K562 (cell line): ENCODE results near the gene FYB1. TPM values are rescaled to one million over a fixed set of nuclear protein-coding genes. Genes with fewer than 3 reads are reported as not detected.

Experiments used
- ATAC-seq: fragments of 200-7000 bp; cut with Tn5 transposase; 3 replicates; pipeline ENCODE4 v1.9.1; 2020; ENCODE audit warnings: moderate library complexity
- BruUV-seq: library from RNA; stranded (reverse); fragments of 400-500 nt; replicated peaks from 2 replicates; lab custom pipeline; 2021; lab: Mats Ljungman, UMichigan
- CTCF ChIA-PET: fragments of 300-600 bp; formaldehyde crosslinking; extraction: SDS; loops from one replicate; lab custom pipeline; 2021; ENCODE audit warnings: low intra/inter-chr PET ratio; lab: Yijun Ruan, JAX
- POLR2A ChIA-PET: fragments of 300-600, 350-650 bp; sonication (Branson Sonifier 250); formaldehyde crosslinking; extraction: SDS; loops from one replicate; lab custom pipeline; 2021; ENCODE audit warnings: antibody characterized with exemption, inconsistent platforms; lab: Yijun Ruan, JAX
- DNase-seq, 4 experiments: peaks; one replicate each; pipeline versions ENCODE4 v3.0.0 to v3.0.0-alpha.2; 2011 to 2018; ENCODE audit warnings: low spot score in 3 of 4, mixed read lengths in 3 of 4; ENCODE audit errors: extremely low read depth in 1 of 4
- FAIRE-seq: peaks from 2 replicates; lab custom pipeline; 2011; peaks lifted over from hg19 to GRCh38; lab: Jason Lieb, UNC
- H2AFZ ChIP-seq: 2 replicates; pipeline ENCODE4 v1.6.0; 2011; ENCODE audit warnings: low read depth, low read length, control low read depth, inconsistent platforms
- H3K27ac ChIP-seq: fragments of 200-600 bp; 3 replicates; pipeline ENCODE4 v1.8.0; 2011; ENCODE audit warnings: low read depth, mild to moderate bottlenecking, control low read depth, inconsistent platforms, low read length, moderate library complexity, mixed read lengths; ENCODE audit errors: extremely low read depth
- H3K27me3 ChIP-seq, 2 experiments: fragments of 300-600 bp in 1 of 2; 2 replicates in 1 of 2; 3 replicates in 1 of 2; pipeline versions ENCODE4 v1.6.0 to v1.8.0; 2011; ENCODE audit warnings: inconsistent platforms in 2 of 2, low read length in 2 of 2, mild to moderate bottlenecking in 1 of 2, mixed read lengths in 1 of 2, moderate library complexity in 1 of 2; ENCODE audit not compliant: control insufficient read depth in 2 of 2, insufficient read depth in 2 of 2
- H3K36me3 ChIP-seq: fragments of 300-600 bp; 3 replicates; pipeline ENCODE4 v1.8.0; 2011; ENCODE audit warnings: mild to moderate bottlenecking, low read length, inconsistent platforms; ENCODE audit not compliant: control insufficient read depth, insufficient read depth
- H3K4me1 ChIP-seq, 2 experiments: fragments of 200-600 bp in 1 of 2; replicated peaks in 1 of 2; 2 replicates in 1 of 2; 3 replicates in 1 of 2; pipeline versions ENCODE4 v1.5.1 to v1.8.0; 2011; ENCODE audit warnings: inconsistent platforms in 2 of 2, low read length in 2 of 2, mild to moderate bottlenecking in 1 of 2, mixed read lengths in 1 of 2, moderate library complexity in 1 of 2; ENCODE audit not compliant: control insufficient read depth in 2 of 2, insufficient read depth in 2 of 2
- H3K4me2 ChIP-seq: 2 replicates; pipeline ENCODE4 v1.6.1; 2011; ENCODE audit warnings: low read length, control low read depth, inconsistent platforms, mixed read lengths; ENCODE audit not compliant: insufficient read depth
- H3K4me3 ChIP-seq: fragments of 200-600 bp; sonication (generic), shearing (Covaris generic); 2 replicates; pipeline ENCODE4 v1.5.1; 2016; ENCODE audit warnings: control low read depth, inconsistent platforms
- H3K79me2 ChIP-seq: fragments of 200-600 bp; 3 replicates; pipeline ENCODE4 v1.8.0; 2011; ENCODE audit warnings: low read length, inconsistent platforms; ENCODE audit not compliant: control insufficient read depth, insufficient read depth
- H3K9ac ChIP-seq, 2 experiments: 2 replicates each; pipeline versions ENCODE4 v1.6.0 to v1.6.1; 2011; ENCODE audit warnings: low read depth in 2 of 2, low read length in 2 of 2, control low read depth in 1 of 2, inconsistent platforms in 1 of 2, mild to moderate bottlenecking in 1 of 2, mixed read lengths in 1 of 2; ENCODE audit not compliant: insufficient read depth in 1 of 2
- H3K9me1 ChIP-seq: one replicate; pipeline ENCODE4 v1.6.0; 2011; ENCODE audit warnings: inconsistent platforms, mild to moderate bottlenecking, low read length, moderate library complexity; ENCODE audit not compliant: control insufficient read depth, insufficient read depth
- H3K9me3 ChIP-seq: replicated peaks from 2 replicates; pipeline ENCODE4 v1.5.1; 2011; ENCODE audit warnings: low read depth, low read length, inconsistent platforms; ENCODE audit not compliant: control insufficient read depth, insufficient read depth
- H4K20me1 ChIP-seq: replicated peaks from 2 replicates; pipeline ENCODE4 v1.6.1; 2011; ENCODE audit warnings: low read length, inconsistent platforms, mixed read lengths; ENCODE audit not compliant: control insufficient read depth, insufficient read depth
- ARNT ChIP-seq, 2 experiments: fragments of 450-650 bp; IDR thresholded peaks; 2 replicates each; pipeline ENCODE4 v1.6.1; 2016; ENCODE audit warnings: mild to moderate bottlenecking in 1 of 2
- EP300 ChIP-seq: IDR thresholded peaks from 2 replicates; pipeline ENCODE4 v1.6.1; 2012; ENCODE audit warnings: low read length, improper control_type of control experiment
- JUND ChIP-seq, 2 experiments: IDR thresholded peaks; 2 replicates in 1 of 2; 3 replicates in 1 of 2; pipeline ENCODE4 v1.6.1; 2011; ENCODE audit warnings: borderline replicate concordance in 2 of 2, low read depth in 2 of 2, low read length in 2 of 2, improper control_type of control experiment in 1 of 2, missing biosample characterization in 1 of 2, missing genetic modification characterization in 1 of 2, missing genetic modification reagents in 1 of 2
- L3MBTL2 ChIP-seq: fragments of 450-650 bp; IDR thresholded peaks from 2 replicates; pipeline ENCODE4 v1.6.1; 2016; ENCODE audit warnings: mild to moderate bottlenecking, moderate library complexity
- PRMT5 ChIP-seq: sonication (generic); formaldehyde crosslinking; IDR thresholded peaks from 2 replicates; pipeline ENCODE4 v1.5.0; 2020; ENCODE audit warnings: missing genetic modification reagents
- PRPF4 ChIP-seq: fragments of 200-400 bp; formaldehyde crosslinking; IDR thresholded peaks from one replicate; pipeline ENCODE4 v1.6.1; 2017; ENCODE audit warnings: low read length, low read depth, mild to moderate bottlenecking; ENCODE audit not compliant: insufficient read depth, poor library complexity, severe bottlenecking
- SMAD1 ChIP-seq: fragments of 150-350 bp; IDR thresholded peaks from 2 replicates; pipeline ENCODE4 v1.6.1; 2014; ENCODE audit warnings: low read length, low read depth; ENCODE audit not compliant: partially characterized antibody
- SMAD4 ChIP-seq: fragments of 250-450 bp; sonication (Bioruptor Pico); conservative IDR thresholded peaks from 2 replicates; pipeline ENCODE4 v1.8.0; 2021; ENCODE audit warnings: inconsistent platforms, mild to moderate bottlenecking, moderate library complexity
- SMARCA4 ChIP-seq: fragments of 450-650 bp; IDR thresholded peaks from 2 replicates; pipeline ENCODE4 v1.6.1; 2016
- STAT5A ChIP-seq: IDR thresholded peaks from 2 replicates; pipeline ENCODE4 v1.6.1; 2012; ENCODE audit warnings: low read length, inconsistent platforms, borderline replicate concordance
- ZBTB17 ChIP-seq: fragments of 450-650 bp; formaldehyde crosslinking; IDR thresholded peaks from 2 replicates; pipeline ENCODE4 v1.4.0; 2020; ENCODE audit warnings: mild to moderate bottlenecking
- ZNF311 ChIP-seq: fragments of 250-450 bp; sonication (Bioruptor Pico); IDR thresholded peaks from 2 replicates; pipeline ENCODE4 v1.4.0; 2020; ENCODE audit warnings: mild to moderate bottlenecking, moderate library complexity
- ZNF384 ChIP-seq: IDR thresholded peaks from 2 replicates; pipeline ENCODE4 v1.6.1; 2012; ENCODE audit warnings: low read depth, low read length, improper control_type of control experiment
- WGBS: fragments of 100-300 bp; shearing (Covaris generic); methylation state at CpG from one replicate; pipeline ENCODE4 v1.1.6; 2016; ENCODE audit warnings: low coverage, mixed read lengths; ENCODE audit not compliant: insufficient coverage; ENCODE audit errors: missing lambda C conversion rate; 5-methylcytosine and 5-hydroxymethylcytosine counted together
- in situ Hi-C: fragments of 300-500 bp; cut with MboI; formaldehyde crosslinking; loops from 4 replicates; pipeline ENCODE4 v1.15.0; 2018; ENCODE audit warnings: inconsistent platforms, mixed read lengths
- intact Hi-C: fragments of 100-400 bp; cut with micrococcal nuclease; formaldehyde crosslinking; loops from 2 replicates; pipeline ENCODE4 v1.14.2; 2022
- polyA plus RNA-seq, 8 experiments: library from polyadenylated mRNA; depleted of rRNA in 4 of 8; stranded (reverse) in 5 of 8; unstranded in 3 of 8; fragments of >200 nt; fragmentation: Nextera tagmentation in 2 of 8; fragmentation: Illumina TruSeq in 1 of 8; extraction: Ambion mirVana in 2 of 8; extraction: Trizol in 1 of 8; gene quantifications; 2 replicates each; pipeline versions ENCODE4 v1.2.1 to v1.2.3, GENCODE V29; 2011 to 2014; ENCODE audit warnings: inconsistent platforms in 1 of 8, missing spikeins in 1 of 8
- total RNA-seq, 7 experiments: library from RNA; depleted of rRNA in 6 of 7; stranded (reverse); fragments of >200 nt in 6 of 7; fragmentation: Illumina TruSeq in 2 of 7; extraction: Trizol in 2 of 7; gene quantifications; 2 replicates each; pipeline versions ENCODE4 v1.2.1 to v1.2.3, GENCODE V29; 2011 to 2021; ENCODE audit warnings: low replicate concordance in 1 of 7
- TF ChIP-seq, protein P1 (sequence below): sonication (generic); formaldehyde crosslinking; IDR thresholded peaks from 2 replicates; pipeline ENCODE4 v1.8.1; 2023; ENCODE audit warnings: mild to moderate bottlenecking, missing genetic modification reagents
- TF ChIP-seq, protein P2 (sequence below): sonication (generic); formaldehyde crosslinking; IDR thresholded peaks from 2 replicates; pipeline ENCODE4 v1.8.0; 2022; ENCODE audit warnings: missing genetic modification reagents, mild to moderate bottlenecking, borderline replicate concordance
- TF ChIP-seq, protein P3 (sequence below): fragments of 250-450 bp; sonication (Bioruptor Pico); IDR thresholded peaks from 2 replicates; pipeline ENCODE4 v1.4.0; 2020

Gene FYB1
- total and polyA plus RNA-seq, 9 of the 15 experiments (the other 6 are each of a cell fraction or from before 2014, with no cell fraction given) = 4.7 to 31.5 (median 9.7) TPM

DNA sequence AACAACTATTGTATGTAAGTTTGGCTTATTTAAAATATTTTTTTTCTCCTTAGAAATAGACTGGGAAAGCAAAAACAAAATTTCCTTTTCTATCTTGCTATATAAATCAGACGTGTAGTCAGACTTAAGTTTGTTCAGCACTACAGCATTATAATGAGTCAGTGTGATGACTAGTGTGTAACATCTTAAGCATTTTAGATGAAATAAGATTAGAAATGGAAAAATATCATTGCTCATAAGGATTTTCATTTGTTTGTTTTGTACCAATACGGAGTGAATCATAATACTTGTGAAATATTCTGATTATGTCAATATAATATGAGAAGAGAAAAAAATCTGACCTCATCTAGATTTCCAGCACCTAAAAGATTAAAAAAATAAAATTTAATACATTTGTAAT, 80.5 kb downstream of the FYB1 start (continued):
- TF ChIP-seq, protein P1, sequence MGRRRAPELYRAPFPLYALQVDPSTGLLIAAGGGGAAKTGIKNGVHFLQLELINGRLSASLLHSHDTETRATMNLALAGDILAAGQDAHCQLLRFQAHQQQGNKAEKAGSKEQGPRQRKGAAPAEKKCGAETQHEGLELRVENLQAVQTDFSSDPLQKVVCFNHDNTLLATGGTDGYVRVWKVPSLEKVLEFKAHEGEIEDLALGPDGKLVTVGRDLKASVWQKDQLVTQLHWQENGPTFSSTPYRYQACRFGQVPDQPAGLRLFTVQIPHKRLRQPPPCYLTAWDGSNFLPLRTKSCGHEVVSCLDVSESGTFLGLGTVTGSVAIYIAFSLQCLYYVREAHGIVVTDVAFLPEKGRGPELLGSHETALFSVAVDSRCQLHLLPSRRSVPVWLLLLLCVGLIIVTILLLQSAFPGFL (CRISPR knock-in tag) = no peak
- no peak for TF ChIP-seq ZNF384
- TF ChIP-seq PRPF4 = no peak
- TF ChIP-seq ZNF311 (CRISPR knock-in tag) = no peak
- TF ChIP-seq ARNT (IDR thresholded peaks at IDR 0.05) = no peak

DNA sequence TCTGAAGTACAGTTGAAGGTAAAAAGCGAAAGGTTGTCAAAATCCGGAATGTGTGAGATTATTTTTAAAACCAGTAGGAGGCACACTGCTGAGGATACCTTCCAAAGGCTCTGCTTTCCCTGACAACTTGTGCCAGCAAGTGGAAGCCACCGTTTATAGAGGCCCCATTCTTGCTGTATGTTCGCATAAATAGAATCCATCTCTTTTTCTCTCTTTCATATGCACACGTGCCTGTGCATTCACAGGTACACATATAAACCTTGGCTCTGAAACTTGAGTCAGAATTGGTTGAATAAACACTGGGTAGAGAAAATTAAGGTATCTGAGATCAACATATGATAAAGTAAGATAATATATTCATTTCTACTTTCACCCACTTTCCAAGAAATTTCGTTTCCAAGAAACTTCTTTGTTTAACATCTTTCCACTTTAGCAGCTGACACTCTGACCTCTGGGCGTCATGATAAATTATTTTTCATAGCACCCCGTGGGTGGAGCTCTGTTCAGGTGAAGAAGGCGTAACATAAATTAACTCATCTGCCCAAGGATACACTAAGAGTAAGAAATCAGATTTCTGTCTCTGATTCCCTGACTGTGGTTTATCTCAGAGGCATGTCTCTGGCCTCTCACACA, 81.4 kb downstream of the FYB1 start:
- CTCF ChIA-PET = no interaction called here
- BruUV-seq = no TSS peak
- POLR2A ChIA-PET = interaction anchor here (0.7 to 1.0 kb wide), 2 partner anchors 16 to 63 kb away, joined by 3 to 4 read pairs; no protein-coding TSS in a partner anchor
- no peaks in the 10 kb centered on the region for H3K9me1 ChIP-seq
- peaks cover 0 to 12% of the 10 kb centered on the region in 2 experiments; a peak in 2 of 5 replicates for H3K4me1 ChIP-seq
- H3K27me3 ChIP-seq = no peaks in the 10 kb centered on the region
- H3K4me3 ChIP-seq = no peak overlapping the region
- peak overlapping the region; percentile 7; the same call in 1 of the 2 replicates for H3K4me2 ChIP-seq
- H3K79me2 ChIP-seq = no peaks in the 10 kb centered on the region
- peak; percentile 91 for ATAC-seq
- peak; percentile 80 for FAIRE-seq
- H3K27ac ChIP-seq = no peak overlapping the region
- WGBS = 13% methylated on average over 9 of the region's 9 CpGs
- H3K9me3 ChIP-seq = no peaks in the 10 kb centered on the region
- peak in 2 of 4 experiments; percentile 49 to 73 for DNase-seq
- intact Hi-C loops (loop anchor here (1.0 kb wide), 1 partner anchor 21 kb away; no protein-coding TSS in a partner anchor), in situ Hi-C loops (no loop called here)
- peak overlapping the region; percentile 58 for H2AFZ ChIP-seq
- no peaks in the 10 kb centered on the region for H4K20me1 ChIP-seq
- no peaks in the 10 kb centered on the region for H3K36me3 ChIP-seq
- no peak overlapping the region for H3K9ac ChIP-seq
- TF ChIP-seq JUND (IDR thresholded peaks at IDR 0.05; ENCODE audit: borderline replicate concordance, low read depth, low read length) = no peak
- no peak; the same call in 2 of the 3 replicates for TF ChIP-seq JUND (tag; IDR thresholded peaks at IDR 0.05; ENCODE audit: borderline replicate concordance, low read depth, low read length)
- TF ChIP-seq SMAD4 (CRISPR knock-in tag) = no peak
- no peak for TF ChIP-seq PRMT5 (CRISPR knock-in tag)
- TF ChIP-seq, protein P2, sequence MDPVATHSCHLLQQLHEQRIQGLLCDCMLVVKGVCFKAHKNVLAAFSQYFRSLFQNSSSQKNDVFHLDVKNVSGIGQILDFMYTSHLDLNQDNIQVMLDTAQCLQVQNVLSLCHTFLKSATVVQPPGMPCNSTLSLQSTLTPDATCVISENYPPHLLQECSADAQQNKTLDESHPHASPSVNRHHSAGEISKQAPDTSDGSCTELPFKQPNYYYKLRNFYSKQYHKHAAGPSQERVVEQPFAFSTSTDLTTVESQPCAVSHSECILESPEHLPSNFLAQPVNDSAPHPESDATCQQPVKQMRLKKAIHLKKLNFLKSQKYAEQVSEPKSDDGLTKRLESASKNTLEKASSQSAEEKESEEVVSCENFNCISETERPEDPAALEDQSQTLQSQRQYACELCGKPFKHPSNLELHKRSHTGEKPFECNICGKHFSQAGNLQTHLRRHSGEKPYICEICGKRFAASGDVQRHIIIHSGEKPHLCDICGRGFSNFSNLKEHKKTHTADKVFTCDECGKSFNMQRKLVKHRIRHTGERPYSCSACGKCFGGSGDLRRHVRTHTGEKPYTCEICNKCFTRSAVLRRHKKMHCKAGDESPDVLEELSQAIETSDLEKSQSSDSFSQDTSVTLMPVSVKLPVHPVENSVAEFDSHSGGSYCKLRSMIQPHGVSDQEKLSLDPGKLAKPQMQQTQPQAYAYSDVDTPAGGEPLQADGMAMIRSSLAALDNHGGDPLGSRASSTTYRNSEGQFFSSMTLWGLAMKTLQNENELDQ (CRISPR knock-in tag) = no peak
- TF ChIP-seq, protein P3, sequence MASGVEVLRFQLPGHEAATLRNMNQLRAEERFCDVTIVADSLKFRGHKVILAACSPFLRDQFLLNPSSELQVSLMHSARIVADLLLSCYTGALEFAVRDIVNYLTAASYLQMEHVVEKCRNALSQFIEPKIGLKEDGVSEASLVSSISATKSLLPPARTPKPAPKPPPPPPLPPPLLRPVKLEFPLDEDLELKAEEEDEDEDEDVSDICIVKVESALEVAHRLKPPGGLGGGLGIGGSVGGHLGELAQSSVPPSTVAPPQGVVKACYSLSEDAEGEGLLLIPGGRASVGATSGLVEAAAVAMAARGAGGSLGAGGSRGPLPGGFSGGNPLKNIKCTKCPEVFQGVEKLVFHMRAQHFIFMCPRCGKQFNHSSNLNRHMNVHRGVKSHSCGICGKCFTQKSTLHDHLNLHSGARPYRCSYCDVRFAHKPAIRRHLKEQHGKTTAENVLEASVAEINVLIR (CRISPR knock-in tag) = no peak
- no peak for TF ChIP-seq ZBTB17
- TF ChIP-seq EP300 = peak; percentile 7; the same call in 1 of the 2 replicates
- TF ChIP-seq L3MBTL2 = 0 out of 2 replicates have a peak, but pooled peaks have one; percentile 43
- TF ChIP-seq STAT5A = 0 out of 2 replicates have a peak, but pooled peaks have one; percentile 23
- no peak for TF ChIP-seq SMAD1
- 0 out of 2 replicates have a peak, but pooled peaks have one; percentile 16 for TF ChIP-seq SMARCA4
